ENCODE data around the gene HSPA12B. TPM values are rescaled to one million over a fixed set of nuclear protein-coding genes. Genes with fewer than 3 reads are reported as not detected.

The HSPA12B gene
- total RNA-seq, 2 experiments from 2014 or later, result not detected

GRCh38 chr20:3800256-3800877, 67.9 kb downstream of the HSPA12B start:
- Histone ChIP-seq H3K9me2 (ENCODE audit: insufficient read depth, low read length) (no peaks in the 10 kb centered on the region), H3K27ac (ENCODE audit: low read depth, low read length, poor library complexity, severe bottlenecking) (peak overlapping the region; percentile 83), H3K36me3 (ENCODE audit: insufficient read depth, low read length) (peaks cover 72% of the 10 kb centered on the region), H3K9me3 (ENCODE audit: low read length) (no peaks in the 10 kb centered on the region), H3K79me2 (ENCODE audit: insufficient read depth, low read depth, low read length) (peaks cover 31% of the 10 kb centered on the region), H3K4me1 (ENCODE audit: insufficient read depth, low read length, poor library complexity, severe bottlenecking) (peaks cover 33% of the 10 kb centered on the region), H3K4me2 (ENCODE audit: low read length) (peak overlapping the region; percentile 100), H3K4me3 (ENCODE audit: low read depth, low read length, poor library complexity, severe bottlenecking) (peak overlapping the region; percentile 91), H4K20me1 (ENCODE audit: insufficient read depth, low read length) (no peaks in the 10 kb centered on the region; the same call in 1 of the 2 replicates), H2AFZ (ENCODE audit: low read length) (no peak overlapping the region)
- POLR2A ChIA-PET, result interaction anchor here (0.9 to 1.6 kb wide), 4 partner anchors 11 to 20 kb away, joined by 3 to 8 read pairs (median 4); no protein-coding TSS in a partner anchor
- CTCF ChIA-PET (ENCODE audit: unreplicated experiment), result interaction anchor here (1.5 to 1.9 kb wide), 2 partner anchors 18 to 20 kb away, joined by 5 to 9 read pairs; partner anchors contain the start of gene AP5S1
- no TSS peak for BruUV-seq (replicated peaks)
- no peak for DNase-seq (ENCODE audit: low spot score)
- no peak for TF ChIP-seq CTCF (conservative IDR thresholded peaks at IDR 0.05; ENCODE audit: low read length)
- TF ChIP-seq EZH2phosphoT487 (IDR thresholded peaks at IDR 0.05; ENCODE audit: borderline replicate concordance, low read depth, low read length), result no peak
- intact Hi-C loops (cut with micrococcal nuclease; ENCODE audit: unreplicated experiment), result no loop called here

GRCh38 chr20:3800878-3801260, 68.4 kb downstream of the HSPA12B start:
- peaks cover 77% of the 10 kb centered on the region for H3K36me3 ChIP-seq (ENCODE audit: insufficient read depth, low read length)
- no peaks in the 10 kb centered on the region for H3K9me3 ChIP-seq (ENCODE audit: low read length)
- peaks cover 31% of the 10 kb centered on the region for H3K79me2 ChIP-seq (ENCODE audit: insufficient read depth, low read depth, low read length)
- no peak overlapping the region for H2AFZ ChIP-seq (ENCODE audit: low read length)
- no TSS peak for BruUV-seq (replicated peaks)
- TF ChIP-seq EZH2phosphoT487 (IDR thresholded peaks at IDR 0.05; ENCODE audit: borderline replicate concordance, low read depth, low read length) (no peak), CTCF (conservative IDR thresholded peaks at IDR 0.05; ENCODE audit: low read length) (no peak)
- no peak overlapping the region for H3K4me2 ChIP-seq (ENCODE audit: low read length)
- H3K4me3 ChIP-seq (ENCODE audit: low read depth, low read length, poor library complexity, severe bottlenecking), result no peak overlapping the region
- POLR2A ChIA-PET, result interaction anchor here (0.9 to 1.6 kb wide), 4 partner anchors 12 to 20 kb away, joined by 3 to 8 read pairs (median 4); no protein-coding TSS in a partner anchor
- intact Hi-C loops (cut with micrococcal nuclease; ENCODE audit: unreplicated experiment), result no loop called here
- no peak for DNase-seq (ENCODE audit: low spot score)
- H4K20me1 ChIP-seq (ENCODE audit: insufficient read depth, low read length), result no peaks in the 10 kb centered on the region; the same call in 1 of the 2 replicates
- CTCF ChIA-PET (ENCODE audit: unreplicated experiment), result interaction anchor here (1.5 kb wide), 1 partner anchor 17 kb away, joined by 5 read pairs; no protein-coding TSS in a partner anchor
- peaks cover 32% of the 10 kb centered on the region for H3K4me1 ChIP-seq (ENCODE audit: insufficient read depth, low read length, poor library complexity, severe bottlenecking)
- no peaks in the 10 kb centered on the region for H3K9me2 ChIP-seq (ENCODE audit: insufficient read depth, low read length)
- no peak overlapping the region for H3K27ac ChIP-seq (ENCODE audit: low read depth, low read length, poor library complexity, severe bottlenecking)

- H3K9me2 ChIP-seq (ENCODE audit: insufficient read depth, low read length), result no peaks in the 10 kb centered on the region
- no peak overlapping the region for H3K4me3 ChIP-seq (ENCODE audit: low read depth, low read length, poor library complexity, severe bottlenecking)
- POLR2A ChIA-PET, result interaction anchor here (1.6 kb wide), 1 partner anchor 11 kb away, joined by 4 read pairs; no protein-coding TSS in a partner anchor
- H3K36me3 ChIP-seq (ENCODE audit: insufficient read depth, low read length), result peaks cover 81% of the 10 kb centered on the region
- H3K9me3 ChIP-seq (ENCODE audit: low read length), result no peaks in the 10 kb centered on the region
- H3K4me2 ChIP-seq (ENCODE audit: low read length), result no peak overlapping the region
- peaks cover 31% of the 10 kb centered on the region for H3K79me2 ChIP-seq (ENCODE audit: insufficient read depth, low read depth, low read length)
- CTCF ChIA-PET (ENCODE audit: unreplicated experiment), result no interaction called here
- H4K20me1 ChIP-seq (ENCODE audit: insufficient read depth, low read length), result no peaks in the 10 kb centered on the region; the same call in 1 of the 2 replicates
- H2AFZ ChIP-seq (ENCODE audit: low read length), result no peak overlapping the region
- DNase-seq (ENCODE audit: low spot score), result no peak
- no peak for TF ChIP-seq CTCF (conservative IDR thresholded peaks at IDR 0.05; ENCODE audit: low read length)
- TF ChIP-seq EZH2phosphoT487 (IDR thresholded peaks at IDR 0.05; ENCODE audit: borderline replicate concordance, low read depth, low read length), result no peak
- no TSS peak for BruUV-seq (replicated peaks)
- H3K27ac ChIP-seq (ENCODE audit: low read depth, low read length, poor library complexity, severe bottlenecking), result no peak overlapping the region
- H3K4me1 ChIP-seq (ENCODE audit: insufficient read depth, low read length, poor library complexity, severe bottlenecking), result peaks cover 32% of the 10 kb centered on the region
- intact Hi-C loops (cut with micrococcal nuclease; ENCODE audit: unreplicated experiment), result no loop called here
Measured at GRCh38 chr20:3801299-3801698, 68.8 kb downstream of the HSPA12B start.

Data from OCI-LY7 (cell line).